ENCODE measurements around the gene SLC48A1.

- TF ChIP-seq CTCF (IDR thresholded peaks at IDR 0.05; ENCODE audit: low read depth, low read length), result no peak
- no peak for TF ChIP-seq EZH2phosphoT487 (IDR thresholded peaks at IDR 0.05; ENCODE audit: low read depth)
Observed at GRCh38 chr12:47733142-47733541, 39.9 kb upstream of the SLC48A1 start.
